ENCODE data around the gene MBD2.

- TF ChIP-seq EZH2phosphoT487 (IDR thresholded peaks at IDR 0.05; ENCODE audit: borderline replicate concordance, low read depth, low read length) (no peak), CTCF (conservative IDR thresholded peaks at IDR 0.05; ENCODE audit: low read length) (no peak)
These were observed 29.8 kb upstream of the MBD2 start for GRCh38 chr18:54254265-54254758.
